ENCODE measurements around the gene CLASP1. TPM values are rescaled to one million over a fixed set of nuclear protein-coding genes. Genes with fewer than 3 reads are reported as not detected.

The CLASP1 gene
- total RNA-seq, 2 experiments from 2014 or later, result 33.8 to 72.4 TPM

DNA sequence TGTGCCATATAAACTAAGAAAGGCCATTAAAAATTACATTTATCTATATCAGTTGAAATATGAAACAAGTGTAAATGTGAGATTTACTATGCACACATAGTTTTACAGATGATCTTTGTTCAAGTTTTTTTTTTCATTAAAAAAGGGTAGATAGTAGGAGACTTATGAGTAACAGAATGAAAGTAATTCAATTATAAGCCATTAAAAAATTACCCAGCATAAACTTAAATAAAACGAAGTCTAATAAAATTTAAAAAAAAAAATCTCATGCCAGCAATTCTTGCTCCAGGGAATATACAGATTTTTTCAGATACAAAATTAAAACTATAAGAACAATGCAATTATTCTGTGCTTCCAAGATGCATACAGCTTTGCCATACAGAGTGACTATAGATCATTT is 236.9 kb downstream of the CLASP1 start:
- H3K36me3 ChIP-seq (ENCODE audit: insufficient read depth, low read length), result peaks cover 17% of the 10 kb centered on the region; the same call in 1 of the 2 replicates

DNA sequence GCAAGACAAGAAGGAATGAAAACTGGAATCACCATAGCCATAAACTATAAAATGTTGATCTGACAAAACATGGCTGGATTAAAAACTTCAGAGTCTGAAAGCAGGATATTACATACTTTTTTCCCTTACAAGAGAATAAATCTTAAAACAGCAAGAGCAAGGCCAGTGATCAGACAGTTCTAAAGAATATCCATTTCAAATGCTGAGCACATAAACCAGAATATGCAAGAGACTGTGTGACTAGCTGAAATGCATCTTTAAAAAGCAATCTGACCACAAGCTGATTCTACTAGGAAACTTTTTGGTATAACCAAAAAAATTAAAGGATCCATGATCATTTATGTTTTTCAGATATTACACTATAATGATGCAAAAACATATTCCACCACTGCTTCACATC is 239.3 kb downstream of the CLASP1 start:
- H3K4me2 ChIP-seq (ENCODE audit: low read length), result no peak overlapping the region
- H3K4me3 ChIP-seq (ENCODE audit: low read depth, low read length, poor library complexity, severe bottlenecking), result no peak overlapping the region
- no peaks in the 10 kb centered on the region for H3K9me2 ChIP-seq (ENCODE audit: insufficient read depth, low read length)
- H2AFZ ChIP-seq (ENCODE audit: low read length), result no peak overlapping the region
- ChIA-PET CTCF (ENCODE audit: unreplicated experiment) (no interaction called here), POLR2A (interaction anchor here (1.0 kb wide), 1 partner anchor 132 kb away, joined by 3 read pairs; no protein-coding TSS in a partner anchor)
- H3K9me3 ChIP-seq (ENCODE audit: low read length), result no peaks in the 10 kb centered on the region
- TF ChIP-seq EZH2phosphoT487 (IDR thresholded peaks at IDR 0.05; ENCODE audit: borderline replicate concordance, low read depth, low read length), result no peak
- TF ChIP-seq, protein P1, sequence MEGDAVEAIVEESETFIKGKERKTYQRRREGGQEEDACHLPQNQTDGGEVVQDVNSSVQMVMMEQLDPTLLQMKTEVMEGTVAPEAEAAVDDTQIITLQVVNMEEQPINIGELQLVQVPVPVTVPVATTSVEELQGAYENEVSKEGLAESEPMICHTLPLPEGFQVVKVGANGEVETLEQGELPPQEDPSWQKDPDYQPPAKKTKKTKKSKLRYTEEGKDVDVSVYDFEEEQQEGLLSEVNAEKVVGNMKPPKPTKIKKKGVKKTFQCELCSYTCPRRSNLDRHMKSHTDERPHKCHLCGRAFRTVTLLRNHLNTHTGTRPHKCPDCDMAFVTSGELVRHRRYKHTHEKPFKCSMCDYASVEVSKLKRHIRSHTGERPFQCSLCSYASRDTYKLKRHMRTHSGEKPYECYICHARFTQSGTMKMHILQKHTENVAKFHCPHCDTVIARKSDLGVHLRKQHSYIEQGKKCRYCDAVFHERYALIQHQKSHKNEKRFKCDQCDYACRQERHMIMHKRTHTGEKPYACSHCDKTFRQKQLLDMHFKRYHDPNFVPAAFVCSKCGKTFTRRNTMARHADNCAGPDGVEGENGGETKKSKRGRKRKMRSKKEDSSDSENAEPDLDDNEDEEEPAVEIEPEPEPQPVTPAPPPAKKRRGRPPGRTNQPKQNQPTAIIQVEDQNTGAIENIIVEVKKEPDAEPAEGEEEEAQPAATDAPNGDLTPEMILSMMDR (conservative IDR thresholded peaks at IDR 0.05; ENCODE audit: low read length), result no peak
- H3K4me1 ChIP-seq (ENCODE audit: insufficient read depth, low read length, poor library complexity, severe bottlenecking), result no peaks in the 10 kb centered on the region
- DNase-seq (ENCODE audit: low spot score), result no peak
- intact Hi-C loops (cut with micrococcal nuclease; ENCODE audit: unreplicated experiment), result no loop called here
- no peaks in the 10 kb centered on the region for H4K20me1 ChIP-seq (ENCODE audit: insufficient read depth, low read length)
- H3K36me3 ChIP-seq (ENCODE audit: insufficient read depth, low read length), result peaks cover 25% of the 10 kb centered on the region; the same call in 1 of the 2 replicates
- no TSS peak for BruUV-seq (replicated peaks)
- no peak overlapping the region for H3K27ac ChIP-seq (ENCODE audit: low read depth, low read length, poor library complexity, severe bottlenecking)
- no peaks in the 10 kb centered on the region for H3K79me2 ChIP-seq (ENCODE audit: insufficient read depth, low read depth, low read length)

More for the DNA sequence above, 236.9 kb downstream of the CLASP1 start:
- H3K9me3 ChIP-seq (ENCODE audit: low read length), result no peaks in the 10 kb centered on the region
- no peak for DNase-seq (ENCODE audit: low spot score)
- no peak overlapping the region for H2AFZ ChIP-seq (ENCODE audit: low read length)
- no TSS peak for BruUV-seq (replicated peaks)
- H3K4me1 ChIP-seq (ENCODE audit: insufficient read depth, low read length, poor library complexity, severe bottlenecking), result no peaks in the 10 kb centered on the region
- no peaks in the 10 kb centered on the region for H3K9me2 ChIP-seq (ENCODE audit: insufficient read depth, low read length)
- CTCF ChIA-PET (ENCODE audit: unreplicated experiment), result no interaction called here
- POLR2A ChIA-PET, result interaction anchor here (0.7 to 2.0 kb wide), 3 partner anchors 8 to 39 kb away, joined by 3 to 10 read pairs (median 3); no protein-coding TSS in a partner anchor
- H4K20me1 ChIP-seq (ENCODE audit: insufficient read depth, low read length), result no peaks in the 10 kb centered on the region
- TF ChIP-seq EZH2phosphoT487 (IDR thresholded peaks at IDR 0.05; ENCODE audit: borderline replicate concordance, low read depth, low read length), result no peak
- TF ChIP-seq, protein P1 (conservative IDR thresholded peaks at IDR 0.05; ENCODE audit: low read length), result no peak
- H3K4me2 ChIP-seq (ENCODE audit: low read length), result no peak overlapping the region
- H3K27ac ChIP-seq (ENCODE audit: low read depth, low read length, poor library complexity, severe bottlenecking), result no peak overlapping the region
- intact Hi-C loops (cut with micrococcal nuclease; ENCODE audit: unreplicated experiment), result no loop called here
- H3K79me2 ChIP-seq (ENCODE audit: insufficient read depth, low read depth, low read length), result no peaks in the 10 kb centered on the region
- no peak overlapping the region for H3K4me3 ChIP-seq (ENCODE audit: low read depth, low read length, poor library complexity, severe bottlenecking)

DNA sequence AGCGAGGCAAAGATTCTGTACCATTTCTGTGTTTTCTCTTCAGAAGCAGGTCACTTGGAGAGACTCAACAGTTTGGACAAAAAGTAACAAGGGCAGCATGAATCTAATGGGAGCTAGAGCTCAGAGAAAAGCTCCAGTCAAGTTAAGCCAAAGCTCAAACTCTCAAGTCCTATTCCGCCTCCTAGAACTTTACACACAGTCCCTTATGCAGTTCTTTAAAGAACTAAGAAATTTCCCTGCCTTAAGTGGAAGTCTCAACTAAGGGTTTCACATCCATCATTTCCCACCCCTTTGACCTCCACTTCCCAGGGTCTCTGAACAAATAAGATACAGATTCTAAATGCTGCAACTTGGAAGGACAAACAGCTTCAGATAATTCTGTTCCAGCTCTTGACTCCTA is 239.9 kb downstream of the CLASP1 start:
- TF ChIP-seq, protein P1 (conservative IDR thresholded peaks at IDR 0.05; ENCODE audit: low read length), result no peak
- no peak for TF ChIP-seq EZH2phosphoT487 (IDR thresholded peaks at IDR 0.05; ENCODE audit: borderline replicate concordance, low read depth, low read length)
- DNase-seq (ENCODE audit: low spot score), result no peak
- ChIA-PET POLR2A (interaction anchor here (1.0 to 1.2 kb wide), 2 partner anchors 21 to 133 kb away, joined by 3 read pairs; no protein-coding TSS in a partner anchor), CTCF (ENCODE audit: unreplicated experiment) (interaction anchor here (1.3 kb wide), 1 partner anchor 310 kb away, joined by 3 read pairs; no protein-coding TSS in a partner anchor)
- no peaks in the 10 kb centered on the region for H3K9me2 ChIP-seq (ENCODE audit: insufficient read depth, low read length)
- H3K36me3 ChIP-seq (ENCODE audit: insufficient read depth, low read length), result peaks cover 25% of the 10 kb centered on the region; the same call in 1 of the 2 replicates
- no peak overlapping the region for H2AFZ ChIP-seq (ENCODE audit: low read length)
- H3K4me1 ChIP-seq (ENCODE audit: insufficient read depth, low read length, poor library complexity, severe bottlenecking), result no peaks in the 10 kb centered on the region
- H4K20me1 ChIP-seq (ENCODE audit: insufficient read depth, low read length), result no peaks in the 10 kb centered on the region
- no peaks in the 10 kb centered on the region for H3K79me2 ChIP-seq (ENCODE audit: insufficient read depth, low read depth, low read length)
- intact Hi-C loops (cut with micrococcal nuclease; ENCODE audit: unreplicated experiment), result no loop called here
- no peak overlapping the region for H3K4me3 ChIP-seq (ENCODE audit: low read depth, low read length, poor library complexity, severe bottlenecking)
- no TSS peak for BruUV-seq (replicated peaks)
- H3K4me2 ChIP-seq (ENCODE audit: low read length), result no peak overlapping the region
- no peak overlapping the region for H3K27ac ChIP-seq (ENCODE audit: low read depth, low read length, poor library complexity, severe bottlenecking)
- no peaks in the 10 kb centered on the region for H3K9me3 ChIP-seq (ENCODE audit: low read length)
